Stimulated activated CD8-positive, alpha-beta memory T cell treated with anti-CD3 and anti-CD28 coated beads, Interleukin-4, amount 100 ng/mL, for 24 hours (primary cell): Measurements from ENCODE around the gene PHF13.
A peak's percentile ranks its signal among the peaks of the same experiment; 100 is the strongest.

Source experiments
- DNase-seq: peaks from one replicate; pipeline ENCODE4 v3.0.0-alpha.2; 2020; ENCODE audit warnings: low read depth

Gene PHF13

GRCh38 chr1:6613361-6614018 lies at the start of gene PHF13:
PHF13 (plus strand) TSS chr1:6613731; CDS start chr1:6614067, 336 bp downstream.
- peak; percentile 99 for DNase-seq

- no peak for DNase-seq
These were observed 44.5 kb upstream of the PHF13 start for GRCh38 chr1:6569033-6569432.

- DNase-seq = no peak
These were observed 43.4 kb upstream of the PHF13 start for GRCh38 chr1:6570100-6570499.

GRCh38 chr1:6570987-6571386 lies 42.5 kb upstream of the PHF13 start:
- DNase-seq = no peak

GRCh38 chr1:6572653-6573383 lies 40.7 kb upstream of the PHF13 start:
- DNase-seq = no peak

- DNase-seq = no peak
These were observed 39.4 kb upstream of the PHF13 start for GRCh38 chr1:6574025-6574620.

GRCh38 chr1:6574818-6575217 lies 38.7 kb upstream of the PHF13 start:
- no peak for DNase-seq

- no peak for DNase-seq
These were observed 35.6 kb upstream of the PHF13 start for GRCh38 chr1:6577831-6578525.

GRCh38 chr1:6578624-6579373 lies 34.7 kb upstream of the PHF13 start:
- DNase-seq = no peak

GRCh38 chr1:6579374-6580118 lies 34.0 kb upstream of the PHF13 start, which contains the start of gene ZBTB48:
ZBTB48 (plus strand) TSS chr1:6579994; CDS start chr1:6580610, 616 bp downstream.
- DNase-seq = peak; percentile 97

GRCh38 chr1:6580119-6580592 lies 33.4 kb upstream of the PHF13 start:
- DNase-seq = no peak

GRCh38 chr1:6580593-6581409 lies 32.7 kb upstream of the PHF13 start:
- no peak for DNase-seq

- DNase-seq = no peak
These were observed 31.8 kb upstream of the PHF13 start for GRCh38 chr1:6581561-6582305.

GRCh38 chr1:6582370-6582769 lies 31.2 kb upstream of the PHF13 start:
- DNase-seq = no peak

GRCh38 chr1:6584126-6585080 lies 29.1 kb upstream of the PHF13 start:
- DNase-seq = no peak

GRCh38 chr1:6585081-6585722 lies 28.3 kb upstream of the PHF13 start:
- no peak for DNase-seq

- no peak for DNase-seq
These were observed 27.7 kb upstream of the PHF13 start for GRCh38 chr1:6585841-6586240.

GRCh38 chr1:6586404-6586816 lies 27.1 kb upstream of the PHF13 start:
- DNase-seq = no peak
